K562 (cell line): ENCODE results near the gene FAM174C. TPM values are rescaled to one million over a fixed set of nuclear protein-coding genes. Genes with fewer than 3 reads are reported as not detected.

Experiments
- CBX5 ChIP-seq: IDR thresholded peaks from 2 replicates; pipeline ENCODE4 v1.6.1; 2014; ENCODE audit warnings: low read depth, borderline replicate concordance
- CGGBP1 ChIP-seq: fragments of 250-450 bp; sonication (Bioruptor Pico); IDR thresholded peaks from 2 replicates; pipeline ENCODE4 v1.9.0; 2021; ENCODE audit warnings: mild to moderate bottlenecking
- CLOCK ChIP-seq: fragments of 250-450 bp; sonication (Bioruptor Pico); IDR thresholded peaks from 2 replicates; pipeline ENCODE4 v1.4.0; 2020; ENCODE audit warnings: mild to moderate bottlenecking, moderate library complexity, borderline replicate concordance
- DIDO1 ChIP-seq: fragments of 450-650 bp; IDR thresholded peaks from 2 replicates; pipeline ENCODE4 v1.6.1; 2016; ENCODE audit warnings: low read depth, missing biosample characterization, missing genetic modification characterization
- E2F3 ChIP-seq: fragments of 250-450 bp; sonication (Bioruptor Pico); IDR thresholded peaks from 2 replicates; pipeline ENCODE4 v1.4.0; 2020; ENCODE audit warnings: mild to moderate bottlenecking
- FOXK1 ChIP-seq: sonication (generic); formaldehyde crosslinking; IDR thresholded peaks from 2 replicates; pipeline ENCODE4 v1.8.0; 2022; ENCODE audit warnings: missing genetic modification reagents, mild to moderate bottlenecking, borderline replicate concordance
- FOXP1 ChIP-seq: sonication (generic); formaldehyde crosslinking; IDR thresholded peaks from 2 replicates; pipeline ENCODE4 v1.8.0; 2022; ENCODE audit warnings: mild to moderate bottlenecking, missing genetic modification reagents
- HMGN3 ChIP-seq: IDR thresholded peaks from 2 replicates; pipeline ENCODE4 v1.6.1; 2011; ENCODE audit warnings: borderline replicate concordance, low read depth, mild to moderate bottlenecking, mixed read lengths, low read length; ENCODE audit not compliant: insufficient read length; ENCODE audit errors: extremely low read depth
- ID3 ChIP-seq, 2 experiments: fragments of 250-450 bp in 1 of 2; fragments of 450-650 bp in 1 of 2; sonication (Bioruptor Pico) in 1 of 2; IDR thresholded peaks; 2 replicates each; pipeline versions ENCODE4 v1.6.1 to v1.8.0; 2016 to 2021; ENCODE audit warnings: mild to moderate bottlenecking in 2 of 2, moderate library complexity in 2 of 2, missing compliant biosample characterization in 1 of 2, missing genetic modification characterization in 1 of 2
- MTA2 ChIP-seq: fragments of 450-650 bp; IDR thresholded peaks from 2 replicates; pipeline ENCODE4 v1.6.1; 2016; ENCODE audit warnings: low read depth
- NR3C1 ChIP-seq: sonication (generic); formaldehyde crosslinking; IDR thresholded peaks from 2 replicates; pipeline ENCODE4 v1.8.1; 2022; ENCODE audit warnings: missing genetic modification reagents
- POU5F1 ChIP-seq: fragments of 150-350 bp; IDR thresholded peaks from 2 replicates; pipeline ENCODE4 v1.6.1; 2014; ENCODE audit warnings: borderline replicate concordance, low read length, low read depth, mild to moderate bottlenecking; ENCODE audit not compliant: partially characterized antibody
- RBBP5 ChIP-seq: fragments of 200-600 bp; sonication (generic); IDR thresholded peaks from 2 replicates; pipeline ENCODE4 v1.6.1; 2012; ENCODE audit warnings: borderline replicate concordance, mild to moderate bottlenecking, low read length, control low read depth, inconsistent platforms; ENCODE audit not compliant: insufficient read depth, poor library complexity, severe bottlenecking
- RUNX1 ChIP-seq: sonication (generic); IDR thresholded peaks from 2 replicates; pipeline ENCODE4 v1.6.1; 2016; ENCODE audit warnings: antibody characterized with exemption, low read depth
- SUPT5H ChIP-seq: fragments of 450-650 bp; IDR thresholded peaks from 2 replicates; pipeline ENCODE4 v1.6.1; 2016
- U2AF2 ChIP-seq: fragments of 200-400 bp; formaldehyde crosslinking; optimal IDR thresholded peaks from 2 replicates; pipeline ENCODE3; 2017; ENCODE audit warnings: low read depth, mild to moderate bottlenecking, low read length
- XRCC5 ChIP-seq: fragments of 200-400 bp; formaldehyde crosslinking; IDR thresholded peaks from 2 replicates; pipeline ENCODE4 v1.6.1; 2017; ENCODE audit warnings: low read depth, mild to moderate bottlenecking, low read length
- ZBTB2 ChIP-seq: fragments of 450-650 bp; IDR thresholded peaks from 2 replicates; pipeline ENCODE4 v1.6.1; 2016; ENCODE audit warnings: antibody characterized with exemption
- ZBTB26 ChIP-seq: fragments of 450-650 bp; formaldehyde crosslinking; IDR thresholded peaks from 2 replicates; pipeline ENCODE4 v1.4.0; 2022; ENCODE audit warnings: missing genetic modification characterization
- ZKSCAN8 ChIP-seq: fragments of 200-800 bp; sonication (Bioruptor generic); IDR thresholded peaks from 2 replicates; pipeline ENCODE4 v1.6.1; 2016; ENCODE audit warnings: missing genetic modification characterization, missing compliant biosample characterization
- ZNF253 ChIP-seq: fragments of 250-450 bp; sonication (Bioruptor Pico); conservative IDR thresholded peaks from 2 replicates; pipeline ENCODE4 v1.6.1; 2021; ENCODE audit warnings: mild to moderate bottlenecking
- ZNF778 ChIP-seq: fragments of 450-650 bp; formaldehyde crosslinking; IDR thresholded peaks from 2 replicates; pipeline ENCODE4 v1.4.0; 2020; ENCODE audit warnings: mild to moderate bottlenecking, moderate library complexity
- polyA plus RNA-seq, 8 experiments: library from polyadenylated mRNA; depleted of rRNA in 4 of 8; stranded (reverse) in 5 of 8; unstranded in 3 of 8; fragments of >200 nt; fragmentation: Nextera tagmentation in 2 of 8; fragmentation: Illumina TruSeq in 1 of 8; extraction: Ambion mirVana in 2 of 8; extraction: Trizol in 1 of 8; gene quantifications; 2 replicates each; pipeline versions ENCODE4 v1.2.1 to v1.2.3, GENCODE V29; 2011 to 2014; ENCODE audit warnings: inconsistent platforms in 1 of 8, missing spikeins in 1 of 8
- total RNA-seq, 7 experiments: library from RNA; depleted of rRNA in 6 of 7; stranded (reverse); fragments of >200 nt in 6 of 7; fragmentation: Illumina TruSeq in 2 of 7; extraction: Trizol in 2 of 7; gene quantifications; 2 replicates each; pipeline versions ENCODE4 v1.2.1 to v1.2.3, GENCODE V29; 2011 to 2021; ENCODE audit warnings: low replicate concordance in 1 of 7

Gene FAM174C
- total and polyA plus RNA-seq, 9 of the 15 experiments (the other 6 are each of a cell fraction or from before 2014, with no cell fraction given), result 0.66 to 89.6 (median 20.3) TPM

GRCh38 chr19:1275260-1275975, at the start of gene FAM174C (continued):
- TF ChIP-seq FOXK1 (CRISPR knock-in tag), result no peak
- peak; percentile 89; the same call in 1 of the 2 replicates for TF ChIP-seq FOXP1
- 0 out of 2 replicates have a peak, but pooled peaks have one; percentile 42 for TF ChIP-seq XRCC5
- no peak for TF ChIP-seq ZNF778 (CRISPR knock-in tag)
- no peak for TF ChIP-seq RUNX1
- TF ChIP-seq MTA2, result no peak
- TF ChIP-seq NR3C1 (CRISPR knock-in tag), result peak; percentile 10; the same call in 1 of the 2 replicates
- TF ChIP-seq CLOCK, result no peak
- TF ChIP-seq CBX5, result no peak
- TF ChIP-seq U2AF2, result no peak
- no peak for TF ChIP-seq ID3 (CRISPR knock-in tag; IDR thresholded peaks at IDR 0.05)
- peak; percentile 2; the same call in 1 of the 2 replicates for TF ChIP-seq ID3 (tag; IDR thresholded peaks at IDR 0.05)
- TF ChIP-seq RBBP5, result peak; percentile 96
- no peak for TF ChIP-seq ZBTB2
- peak; percentile 32 for TF ChIP-seq HMGN3
- peak; percentile 64; the same call in 1 of the 2 replicates for TF ChIP-seq E2F3 (CRISPR knock-in tag)
- no peak for TF ChIP-seq ZKSCAN8
- no peak for TF ChIP-seq DIDO1 (tag)
- no peak for TF ChIP-seq POU5F1
- TF ChIP-seq SUPT5H, result peak; percentile 92; the same call in 1 of the 2 replicates
- TF ChIP-seq ZBTB26 (CRISPR knock-in tag), result no peak
- TF ChIP-seq CGGBP1 (CRISPR knock-in tag), result 0 out of 2 replicates have a peak, but pooled peaks have one; percentile 4
- TF ChIP-seq ZNF253, result no peak
